Measurements from ENCODE around the gene NWD2.
"Not testable (repeated sequence)": the region's sequence is repeated elsewhere in the genome, so short reads cannot be mapped to it uniquely, and the experiment has no call there.

The NWD2 gene

GRCh38 chr4:37481547-37482122 is 237.1 kb downstream of the NWD2 start:
- Histone ChIP-seq H3K4me3 (ENCODE audit: low read length in 2 of 2) (no peak overlapping the region), H3K27me3 (ENCODE audit: control insufficient read depth in 1 of 2, insufficient read depth in 2 of 2, low read length in 2 of 2) (no peaks in the 10 kb centered on the region), H3K4me1 (ENCODE audit: control insufficient read depth, insufficient read depth, low read length) (no peaks in the 10 kb centered on the region), H3K9me3 (ENCODE audit: control insufficient read depth in 2 of 2, low read length in 2 of 2) (no peaks in the 10 kb centered on the region), H3K9ac (ENCODE audit: low read length in 2 of 2) (no peak overlapping the region), H3K36me3 (ENCODE audit: control insufficient read depth in 2 of 2, insufficient read depth in 2 of 2, low read length in 2 of 2) (no peaks in the 10 kb centered on the region), H3K27ac (ENCODE audit: low read length) (no peak overlapping the region)

- no peak overlapping the region for H3K9ac ChIP-seq (ENCODE audit: low read length in 2 of 2)
- H3K27ac ChIP-seq (ENCODE audit: low read length): no peak overlapping the region
- no peak overlapping the region for H3K4me3 ChIP-seq (ENCODE audit: low read length in 2 of 2)
- H3K27me3 ChIP-seq (ENCODE audit: control insufficient read depth in 1 of 2, insufficient read depth in 2 of 2, low read length in 2 of 2): no peaks in the 10 kb centered on the region
- H3K36me3 ChIP-seq (ENCODE audit: control insufficient read depth in 2 of 2, insufficient read depth in 2 of 2, low read length in 2 of 2): no peaks in the 10 kb centered on the region
- H3K4me1 ChIP-seq (ENCODE audit: control insufficient read depth, insufficient read depth, low read length): no peaks in the 10 kb centered on the region
- no peaks in the 10 kb centered on the region for H3K9me3 ChIP-seq (ENCODE audit: control insufficient read depth in 2 of 2, low read length in 2 of 2)
These were observed 237.8 kb downstream of the NWD2 start for GRCh38 chr4:37482236-37482913.

GRCh38 chr4:37483610-37484009 is 239.1 kb downstream of the NWD2 start:
- Histone ChIP-seq H3K9me3 (ENCODE audit: control insufficient read depth in 2 of 2, low read length in 2 of 2) (no peaks in the 10 kb centered on the region), H3K27me3 (ENCODE audit: control insufficient read depth in 1 of 2, insufficient read depth in 2 of 2, low read length in 2 of 2) (no peaks in the 10 kb centered on the region), H3K9ac (ENCODE audit: low read length in 2 of 2) (no peak overlapping the region), H3K36me3 (ENCODE audit: control insufficient read depth in 2 of 2, insufficient read depth in 2 of 2, low read length in 2 of 2) (no peaks in the 10 kb centered on the region), H3K27ac (ENCODE audit: low read length) (no peak overlapping the region), H3K4me3 (ENCODE audit: low read length in 2 of 2) (no peak overlapping the region), H3K4me1 (ENCODE audit: control insufficient read depth, insufficient read depth, low read length) (no peaks in the 10 kb centered on the region)

GRCh38 chr4:37486166-37486565 is 241.6 kb downstream of the NWD2 start:
- H3K27me3 ChIP-seq (ENCODE audit: control insufficient read depth in 1 of 2, insufficient read depth in 2 of 2, low read length in 2 of 2): no peaks in the 10 kb centered on the region
- H3K36me3 ChIP-seq (ENCODE audit: control insufficient read depth in 2 of 2, insufficient read depth in 2 of 2, low read length in 2 of 2): no peaks in the 10 kb centered on the region
- no peak overlapping the region for H3K4me3 ChIP-seq (ENCODE audit: low read length in 2 of 2)
- no peaks in the 10 kb centered on the region for H3K4me1 ChIP-seq (ENCODE audit: control insufficient read depth, insufficient read depth, low read length)
- no peak overlapping the region for H3K27ac ChIP-seq (ENCODE audit: low read length)
- H3K9ac ChIP-seq (ENCODE audit: low read length in 2 of 2): no peak overlapping the region
- no peaks in the 10 kb centered on the region for H3K9me3 ChIP-seq (ENCODE audit: control insufficient read depth in 2 of 2, low read length in 2 of 2)

GRCh38 chr4:37487668-37488067 is 243.1 kb downstream of the NWD2 start:
- H3K9ac ChIP-seq (ENCODE audit: low read length in 2 of 2): no peak overlapping the region
- H3K4me3 ChIP-seq (ENCODE audit: low read length in 2 of 2): no peak overlapping the region
- no peak overlapping the region for H3K27ac ChIP-seq (ENCODE audit: low read length)
- no peaks in the 10 kb centered on the region for H3K36me3 ChIP-seq (ENCODE audit: control insufficient read depth in 2 of 2, insufficient read depth in 2 of 2, low read length in 2 of 2)
- no peaks in the 10 kb centered on the region for H3K27me3 ChIP-seq (ENCODE audit: control insufficient read depth in 1 of 2, insufficient read depth in 2 of 2, low read length in 2 of 2)
- no peaks in the 10 kb centered on the region for H3K9me3 ChIP-seq (ENCODE audit: control insufficient read depth in 2 of 2, low read length in 2 of 2)
- no peaks in the 10 kb centered on the region for H3K4me1 ChIP-seq (ENCODE audit: control insufficient read depth, insufficient read depth, low read length)

GRCh38 chr4:37489697-37490096 is 245.2 kb downstream of the NWD2 start:
- Histone ChIP-seq H3K4me1 (ENCODE audit: control insufficient read depth, insufficient read depth, low read length) (no peaks in the 10 kb centered on the region), H3K27ac (ENCODE audit: low read length) (no peak overlapping the region), H3K9me3 (ENCODE audit: control insufficient read depth in 2 of 2, low read length in 2 of 2) (no peaks in the 10 kb centered on the region), H3K9ac (ENCODE audit: low read length in 2 of 2) (no peak overlapping the region), H3K4me3 (ENCODE audit: low read length in 2 of 2) (no peak overlapping the region), H3K36me3 (ENCODE audit: control insufficient read depth in 2 of 2, insufficient read depth in 2 of 2, low read length in 2 of 2) (no peaks in the 10 kb centered on the region), H3K27me3 (ENCODE audit: control insufficient read depth in 1 of 2, insufficient read depth in 2 of 2, low read length in 2 of 2) (no peaks in the 10 kb centered on the region)

- Histone ChIP-seq H3K9ac (ENCODE audit: low read length in 2 of 2) (no peak overlapping the region), H3K27ac (ENCODE audit: low read length) (no peak overlapping the region), H3K27me3 (ENCODE audit: control insufficient read depth in 1 of 2, insufficient read depth in 2 of 2, low read length in 2 of 2) (no peaks in the 10 kb centered on the region), H3K36me3 (ENCODE audit: control insufficient read depth in 2 of 2, insufficient read depth in 2 of 2, low read length in 2 of 2) (no peaks in the 10 kb centered on the region), H3K4me1 (ENCODE audit: control insufficient read depth, insufficient read depth, low read length) (no peaks in the 10 kb centered on the region), H3K9me3 (ENCODE audit: control insufficient read depth in 2 of 2, low read length in 2 of 2) (no peaks in the 10 kb centered on the region), H3K4me3 (ENCODE audit: low read length in 2 of 2) (no peak overlapping the region)
These were observed 246.1 kb downstream of the NWD2 start for GRCh38 chr4:37490391-37491347.

GRCh38 chr4:37495353-37495752 is 250.8 kb downstream of the NWD2 start:
- H3K27ac ChIP-seq (ENCODE audit: low read length); H3K27me3 ChIP-seq (ENCODE audit: control insufficient read depth in 1 of 2, insufficient read depth in 2 of 2, low read length in 2 of 2): not testable (repeated sequence)

More at GRCh38 chr4:37495353-37495752, 250.8 kb downstream of the NWD2 start:
- H3K9me3 ChIP-seq (ENCODE audit: control insufficient read depth in 2 of 2, low read length in 2 of 2); H3K4me1 ChIP-seq (ENCODE audit: control insufficient read depth, insufficient read depth, low read length); H3K4me3 ChIP-seq (ENCODE audit: low read length in 2 of 2); H3K9ac ChIP-seq (ENCODE audit: low read length in 2 of 2); H3K36me3 ChIP-seq (ENCODE audit: control insufficient read depth in 2 of 2, insufficient read depth in 2 of 2, low read length in 2 of 2): not testable (repeated sequence)

Data from stomach smooth muscle (tissue), 2 donors.